A673 (cell line): ENCODE data around the gene TRA2B. TPM values are rescaled to one million over a fixed set of nuclear protein-coding genes. Genes with fewer than 3 reads are reported as not detected.
"Not testable (repeated sequence)": the region's sequence is repeated elsewhere in the genome, so short reads cannot be mapped to it uniquely, and the experiment has no call there.

Experiments used
- BruUV-seq: library from RNA; stranded (reverse); fragments of 400-500 nt; replicated peaks from 2 replicates; lab custom pipeline; 2021; lab: Mats Ljungman, UMichigan
- CTCF ChIA-PET: fragments of 300-600 bp; sonication (Branson Sonifier 250); formaldehyde crosslinking; loops from one replicate; lab custom pipeline; 2022; ENCODE audit warnings: antibody characterized with exemption; lab: Charles Lee
- POLR2A ChIA-PET: fragments of 300-600 bp; sonication (Branson Sonifier 250); formaldehyde crosslinking; loops from one replicate; lab custom pipeline; 2022; ENCODE audit warnings: antibody characterized with exemption; ENCODE audit not compliant: low non-redundant PET; lab: Charles Lee
- DNase-seq: peaks from one replicate; pipeline ENCODE4 v3.0.0-alpha.2; 2015; ENCODE audit warnings: low spot score
- H3K27ac ChIP-seq: fragments of 200-600 bp; sonication (generic); 2 replicates; pipeline ENCODE4 v1.5.1; 2016; ENCODE audit warnings: mixed run types, low read depth, mild to moderate bottlenecking, mixed read lengths, antibody characterized with exemption, low read length; ENCODE audit not compliant: poor library complexity, severe bottlenecking
- H3K27me3 ChIP-seq: fragments of 200-600 bp; sonication (generic); replicated peaks from 2 replicates; pipeline ENCODE4 v1.6.1; 2017; ENCODE audit warnings: mixed run types, low read depth, mild to moderate bottlenecking, mixed read lengths, antibody characterized with exemption, low read length; ENCODE audit not compliant: insufficient read depth, poor library complexity
- H3K36me3 ChIP-seq: fragments of 200-600 bp; sonication (generic); 2 replicates; pipeline ENCODE4 v1.6.1; 2016; ENCODE audit warnings: mixed run types, mild to moderate bottlenecking, mixed read lengths, antibody characterized with exemption, low read length; ENCODE audit not compliant: insufficient read depth, poor library complexity, severe bottlenecking
- H3K4me1 ChIP-seq: fragments of 200-600 bp; sonication (generic); 2 replicates; pipeline ENCODE4 v1.6.1; 2017; ENCODE audit warnings: mixed run types, mild to moderate bottlenecking, mixed read lengths, antibody characterized with exemption, low read length; ENCODE audit not compliant: insufficient read depth, poor library complexity, severe bottlenecking
- H3K4me3 ChIP-seq: fragments of 200-600 bp; sonication (generic); 2 replicates; pipeline ENCODE4 v1.5.1; 2016; ENCODE audit warnings: low read depth, mixed run types, mild to moderate bottlenecking, mixed read lengths, low read length; ENCODE audit not compliant: poor library complexity, severe bottlenecking
- H3K9me3 ChIP-seq: fragments of 200-600 bp; sonication (generic); 2 replicates; pipeline ENCODE4 v1.6.1; 2016; ENCODE audit warnings: mixed run types, low read depth, mild to moderate bottlenecking, mixed read lengths, antibody characterized with exemption, low read length; ENCODE audit not compliant: poor library complexity, severe bottlenecking
- EZH2 ChIP-seq: fragments of 200-600 bp; sonication (generic); IDR thresholded peaks from 2 replicates; pipeline ENCODE4 v1.6.1; 2017; ENCODE audit warnings: borderline replicate concordance, low read depth, mild to moderate bottlenecking, mixed read lengths, antibody characterized with exemption, low read length; ENCODE audit not compliant: poor library complexity, severe bottlenecking
- intact Hi-C: fragments of 100-400 bp; cut with micrococcal nuclease; formaldehyde crosslinking; loops from one replicate; pipeline ENCODE4 v1.10.0; 2022; ENCODE audit not compliant: unreplicated experiment
- total RNA-seq: library from RNA; stranded (reverse); gene quantifications from 2 replicates; pipeline ENCODE4 v1.2.3, GENCODE V29; 2021
- TF ChIP-seq, protein P1 (sequence below): fragments of 300-800, 200-600 bp; sonication (generic); conservative IDR thresholded peaks from 2 replicates; pipeline ENCODE4 v1.5.1; 2017; ENCODE audit warnings: low read depth, mild to moderate bottlenecking, antibody characterized with exemption, low read length, moderate library complexity, mixed read lengths

Gene TRA2B
- total RNA-seq, 1 experiment from 2014 or later, result 339 TPM

DNA sequence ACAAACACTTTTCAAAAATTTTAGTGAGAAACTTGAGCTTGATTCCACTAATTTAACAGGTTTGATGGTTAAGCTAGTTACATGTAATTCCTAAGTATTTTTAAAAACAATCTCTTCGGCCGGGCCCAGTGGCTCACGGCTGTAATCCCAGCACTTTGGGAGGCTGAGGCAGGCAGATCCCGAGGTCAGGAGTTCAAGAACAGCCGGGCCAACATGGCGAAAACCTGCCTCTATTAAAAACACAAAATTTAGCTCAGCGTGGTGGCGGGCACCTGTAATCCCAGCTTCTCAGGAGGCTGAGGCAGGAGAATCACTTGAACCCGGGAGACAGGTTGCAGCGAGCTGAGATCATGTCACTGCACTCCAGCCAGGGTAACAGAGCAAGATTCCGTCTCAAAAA is 25.3 kb downstream of the TRA2B start:
- intact Hi-C loops, result loop anchor here (5.0 kb wide), 1 partner anchor 180 kb away; no protein-coding TSS in a partner anchor

DNA sequence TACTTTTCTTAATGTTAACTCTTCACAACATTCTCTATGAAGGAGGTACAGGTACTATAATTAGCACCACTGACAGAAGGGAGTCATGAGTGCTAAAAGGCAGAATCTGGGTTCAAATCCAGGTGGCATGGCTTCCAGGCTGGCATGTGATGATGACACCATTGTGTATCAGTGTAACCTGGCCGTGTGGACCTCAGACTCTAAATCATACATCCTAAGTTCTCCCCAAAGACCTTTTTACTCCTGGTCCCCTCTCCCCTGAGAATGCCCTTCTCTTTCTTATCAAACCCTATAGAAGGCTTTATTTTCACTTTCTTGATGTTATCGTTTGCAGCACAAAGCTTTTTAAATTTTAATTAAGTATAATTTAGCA is 26.8 kb downstream of the TRA2B start:
- H3K4me3 ChIP-seq, H3K27ac ChIP-seq, H3K4me1 ChIP-seq, BruUV-seq, H3K9me3 ChIP-seq, DNase-seq, H3K27me3 ChIP-seq, POLR2A ChIA-PET, CTCF ChIA-PET: not testable (repeated sequence)
- peaks cover 34% of the 10 kb centered on the region for H3K36me3 ChIP-seq
- intact Hi-C loops, result loop anchor here (5.0 kb wide), 1 partner anchor 179 kb away; no protein-coding TSS in a partner anchor

More for the DNA sequence above, 25.3 kb downstream of the TRA2B start:
- H3K27me3 ChIP-seq, result no peaks in the 10 kb centered on the region
- ChIA-PET POLR2A (no interaction called here), CTCF (interaction anchor here (1.1 kb wide), 1 partner anchor 252 kb away, joined by 4 read pairs; no protein-coding TSS in a partner anchor)
- DNase-seq, result no peak
- H3K27ac ChIP-seq, result no peak overlapping the region
- no peak overlapping the region for H3K4me3 ChIP-seq
- no peaks in the 10 kb centered on the region for H3K4me1 ChIP-seq
- H3K36me3 ChIP-seq, result peaks cover 49% of the 10 kb centered on the region
- TF ChIP-seq EZH2, result no peak
- TF ChIP-seq, protein P1, sequence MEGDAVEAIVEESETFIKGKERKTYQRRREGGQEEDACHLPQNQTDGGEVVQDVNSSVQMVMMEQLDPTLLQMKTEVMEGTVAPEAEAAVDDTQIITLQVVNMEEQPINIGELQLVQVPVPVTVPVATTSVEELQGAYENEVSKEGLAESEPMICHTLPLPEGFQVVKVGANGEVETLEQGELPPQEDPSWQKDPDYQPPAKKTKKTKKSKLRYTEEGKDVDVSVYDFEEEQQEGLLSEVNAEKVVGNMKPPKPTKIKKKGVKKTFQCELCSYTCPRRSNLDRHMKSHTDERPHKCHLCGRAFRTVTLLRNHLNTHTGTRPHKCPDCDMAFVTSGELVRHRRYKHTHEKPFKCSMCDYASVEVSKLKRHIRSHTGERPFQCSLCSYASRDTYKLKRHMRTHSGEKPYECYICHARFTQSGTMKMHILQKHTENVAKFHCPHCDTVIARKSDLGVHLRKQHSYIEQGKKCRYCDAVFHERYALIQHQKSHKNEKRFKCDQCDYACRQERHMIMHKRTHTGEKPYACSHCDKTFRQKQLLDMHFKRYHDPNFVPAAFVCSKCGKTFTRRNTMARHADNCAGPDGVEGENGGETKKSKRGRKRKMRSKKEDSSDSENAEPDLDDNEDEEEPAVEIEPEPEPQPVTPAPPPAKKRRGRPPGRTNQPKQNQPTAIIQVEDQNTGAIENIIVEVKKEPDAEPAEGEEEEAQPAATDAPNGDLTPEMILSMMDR, result no peak
- no peaks in the 10 kb centered on the region for H3K9me3 ChIP-seq
- no TSS peak for BruUV-seq

DNA sequence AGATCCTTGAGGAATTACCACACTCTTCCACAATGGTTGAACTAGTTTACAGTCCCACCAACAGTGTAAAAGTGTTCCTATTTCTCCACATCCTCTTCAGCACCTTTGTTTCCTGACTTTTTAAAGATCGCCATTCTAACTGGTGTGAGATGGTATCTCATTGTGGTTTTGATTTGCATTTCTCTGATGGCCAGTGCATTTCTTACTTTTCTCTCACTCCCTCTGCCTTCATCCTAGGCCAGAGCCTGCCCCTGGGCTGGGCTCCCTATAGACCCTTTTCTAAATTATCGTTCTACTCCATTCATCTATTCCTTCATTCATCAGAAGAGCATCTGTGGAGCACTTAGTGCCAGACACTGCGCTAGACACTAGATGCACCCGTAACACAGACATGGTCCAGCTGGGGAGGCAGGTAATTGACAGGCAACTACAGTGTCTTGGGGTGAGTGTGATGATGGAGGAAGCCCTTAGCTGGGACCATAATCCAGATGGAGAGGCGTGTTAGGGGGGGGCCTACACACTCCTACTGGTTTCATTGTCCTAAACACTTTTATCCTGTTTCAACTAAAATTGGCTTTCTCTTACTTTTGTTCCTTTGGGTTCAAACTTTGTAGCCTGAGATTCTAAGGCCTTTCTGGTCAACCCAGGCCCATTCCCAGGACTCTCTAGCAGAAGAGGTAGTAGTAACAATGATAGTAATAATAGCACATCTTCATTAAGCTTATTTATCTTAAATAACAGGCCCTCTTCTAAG is 27.3 kb downstream of the TRA2B start:
- H3K27me3 ChIP-seq, BruUV-seq, POLR2A ChIA-PET, H3K4me3 ChIP-seq, H3K27ac ChIP-seq, CTCF ChIA-PET, DNase-seq, H3K9me3 ChIP-seq, H3K4me1 ChIP-seq: not testable (repeated sequence)
- intact Hi-C loops, result loop anchor here (5.0 kb wide), 1 partner anchor 178 kb away; no protein-coding TSS in a partner anchor
- peaks cover 29% of the 10 kb centered on the region for H3K36me3 ChIP-seq

DNA sequence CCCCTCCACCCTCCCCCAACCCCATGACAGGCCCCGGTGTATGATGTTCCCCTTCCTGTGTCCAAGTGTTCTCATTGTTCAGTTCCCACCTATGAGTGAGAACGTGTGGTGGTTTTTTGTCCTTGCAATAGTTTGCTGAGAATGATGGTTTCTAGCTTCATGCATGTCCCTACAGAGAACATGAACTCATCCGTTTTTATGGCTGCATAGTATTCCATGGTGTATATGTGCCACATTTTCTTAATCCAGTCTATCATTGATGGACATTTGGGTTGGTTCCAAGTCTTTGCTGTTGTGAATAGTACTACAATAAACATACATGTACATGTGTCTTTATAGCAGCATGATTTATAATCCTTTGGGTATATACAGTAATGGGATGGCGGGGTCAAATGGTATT is 27.9 kb downstream of the TRA2B start:
- H3K9me3 ChIP-seq, BruUV-seq, DNase-seq, H3K4me1 ChIP-seq, CTCF ChIA-PET, POLR2A ChIA-PET, H3K4me3 ChIP-seq, H3K27ac ChIP-seq, H3K27me3 ChIP-seq: not testable (repeated sequence)
- H3K36me3 ChIP-seq, result peaks cover 23% of the 10 kb centered on the region
- intact Hi-C loops, result loop anchor here (5.0 kb wide), 2 partner anchors 178 to 248 kb away; no protein-coding TSS in a partner anchor
